ENCODE measurements around the gene LY6G5B.

Gene LY6G5B

GRCh38 chr6:31687321-31687720 lies 17.5 kb downstream of the LY6G5B start:
- Histone ChIP-seq H3K27me3 (ENCODE audit: insufficient read depth, poor library complexity, severe bottlenecking) (no peaks in the 10 kb centered on the region), H3K9me3 (ENCODE audit: severe bottlenecking) (no peaks in the 10 kb centered on the region), H3K4me3 (ENCODE audit: severe bottlenecking) (no peak overlapping the region), H3K36me3 (ENCODE audit: low read depth) (peaks cover 28% of the 10 kb centered on the region), H3K27ac (ENCODE audit: poor library complexity, severe bottlenecking) (no peak overlapping the region), H3K4me1 (ENCODE audit: insufficient read depth, poor library complexity, severe bottlenecking) (no peaks in the 10 kb centered on the region)
- DNase-seq (ENCODE audit: low spot score) (no peak), ATAC-seq (ENCODE audit: low read depth) (no peak)
- TF ChIP-seq, protein P1, sequence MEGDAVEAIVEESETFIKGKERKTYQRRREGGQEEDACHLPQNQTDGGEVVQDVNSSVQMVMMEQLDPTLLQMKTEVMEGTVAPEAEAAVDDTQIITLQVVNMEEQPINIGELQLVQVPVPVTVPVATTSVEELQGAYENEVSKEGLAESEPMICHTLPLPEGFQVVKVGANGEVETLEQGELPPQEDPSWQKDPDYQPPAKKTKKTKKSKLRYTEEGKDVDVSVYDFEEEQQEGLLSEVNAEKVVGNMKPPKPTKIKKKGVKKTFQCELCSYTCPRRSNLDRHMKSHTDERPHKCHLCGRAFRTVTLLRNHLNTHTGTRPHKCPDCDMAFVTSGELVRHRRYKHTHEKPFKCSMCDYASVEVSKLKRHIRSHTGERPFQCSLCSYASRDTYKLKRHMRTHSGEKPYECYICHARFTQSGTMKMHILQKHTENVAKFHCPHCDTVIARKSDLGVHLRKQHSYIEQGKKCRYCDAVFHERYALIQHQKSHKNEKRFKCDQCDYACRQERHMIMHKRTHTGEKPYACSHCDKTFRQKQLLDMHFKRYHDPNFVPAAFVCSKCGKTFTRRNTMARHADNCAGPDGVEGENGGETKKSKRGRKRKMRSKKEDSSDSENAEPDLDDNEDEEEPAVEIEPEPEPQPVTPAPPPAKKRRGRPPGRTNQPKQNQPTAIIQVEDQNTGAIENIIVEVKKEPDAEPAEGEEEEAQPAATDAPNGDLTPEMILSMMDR (IDR thresholded peaks at IDR 0.05; ENCODE audit: poor library complexity, severe bottlenecking) = no peak

GRCh38 chr6:31687860-31688693 lies 18.3 kb downstream of the LY6G5B start:
- ATAC-seq (ENCODE audit: low read depth) = no peak

DNA sequence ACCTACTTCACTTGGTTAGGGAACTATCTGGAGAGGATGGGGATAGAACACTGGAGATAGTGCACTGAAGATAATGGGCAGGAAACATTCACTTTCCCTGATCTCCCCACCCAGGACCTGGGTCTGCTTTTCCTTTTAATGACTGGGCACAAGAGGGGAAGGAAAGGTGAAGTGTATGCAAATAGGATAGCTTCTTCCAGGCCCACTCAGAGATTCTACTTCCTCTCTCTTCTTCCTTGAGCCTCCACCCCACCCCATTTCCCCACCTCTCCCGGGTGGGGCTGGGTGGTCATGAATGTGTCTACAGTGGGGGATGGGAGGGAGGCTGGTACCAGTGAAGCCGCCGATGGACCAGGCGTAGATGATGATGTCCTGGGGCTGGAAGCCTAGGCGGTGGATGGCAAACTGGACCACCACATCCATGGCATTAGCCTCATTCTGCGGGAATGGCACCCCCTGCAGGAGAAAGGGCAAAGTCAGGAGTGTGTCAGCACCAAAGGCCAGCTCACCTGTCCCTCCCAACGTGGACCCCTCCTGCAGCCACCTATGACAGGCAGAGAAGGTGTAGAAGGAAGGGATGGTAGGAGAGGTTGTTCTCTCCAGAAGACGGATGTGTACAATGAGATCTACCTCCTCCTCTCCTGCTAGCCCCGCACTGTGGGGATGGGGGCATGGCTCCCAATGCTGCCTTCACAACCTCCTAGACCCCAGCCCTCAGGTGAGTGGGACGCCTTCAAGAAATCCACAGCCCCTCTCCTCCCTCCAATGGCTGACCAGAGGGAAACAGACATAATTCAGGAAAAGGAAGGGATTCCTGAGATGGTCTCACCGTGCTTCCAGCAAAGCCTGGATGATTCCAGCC lies 19.7 kb downstream of the LY6G5B start:
- DNase-seq (ENCODE audit: low spot score) = no peak
- no peaks in the 10 kb centered on the region for H3K9me3 ChIP-seq (ENCODE audit: severe bottlenecking)
- ATAC-seq (ENCODE audit: low read depth) = no peak
- no peaks in the 10 kb centered on the region for H3K4me1 ChIP-seq (ENCODE audit: insufficient read depth, poor library complexity, severe bottlenecking)
- H3K27me3 ChIP-seq (ENCODE audit: insufficient read depth, poor library complexity, severe bottlenecking) = no peaks in the 10 kb centered on the region
- no peak overlapping the region for H3K4me3 ChIP-seq (ENCODE audit: severe bottlenecking)
- TF ChIP-seq, protein P1 (IDR thresholded peaks at IDR 0.05; ENCODE audit: poor library complexity, severe bottlenecking) = peak; percentile 23
- H3K36me3 ChIP-seq (ENCODE audit: low read depth) = peaks cover 31% of the 10 kb centered on the region
- H3K27ac ChIP-seq (ENCODE audit: poor library complexity, severe bottlenecking) = no peak overlapping the region

More at GRCh38 chr6:31687860-31688693, 18.3 kb downstream of the LY6G5B start:
- TF ChIP-seq, protein P1 (IDR thresholded peaks at IDR 0.05; ENCODE audit: poor library complexity, severe bottlenecking) = no peak
- Histone ChIP-seq H3K4me3 (ENCODE audit: severe bottlenecking) (no peak overlapping the region), H3K36me3 (ENCODE audit: low read depth) (peaks cover 31% of the 10 kb centered on the region), H3K27ac (ENCODE audit: poor library complexity, severe bottlenecking) (no peak overlapping the region), H3K4me1 (ENCODE audit: insufficient read depth, poor library complexity, severe bottlenecking) (no peaks in the 10 kb centered on the region), H3K27me3 (ENCODE audit: insufficient read depth, poor library complexity, severe bottlenecking) (no peaks in the 10 kb centered on the region), H3K9me3 (ENCODE audit: severe bottlenecking) (no peaks in the 10 kb centered on the region)
- DNase-seq (ENCODE audit: low spot score) = no peak

DNA sequence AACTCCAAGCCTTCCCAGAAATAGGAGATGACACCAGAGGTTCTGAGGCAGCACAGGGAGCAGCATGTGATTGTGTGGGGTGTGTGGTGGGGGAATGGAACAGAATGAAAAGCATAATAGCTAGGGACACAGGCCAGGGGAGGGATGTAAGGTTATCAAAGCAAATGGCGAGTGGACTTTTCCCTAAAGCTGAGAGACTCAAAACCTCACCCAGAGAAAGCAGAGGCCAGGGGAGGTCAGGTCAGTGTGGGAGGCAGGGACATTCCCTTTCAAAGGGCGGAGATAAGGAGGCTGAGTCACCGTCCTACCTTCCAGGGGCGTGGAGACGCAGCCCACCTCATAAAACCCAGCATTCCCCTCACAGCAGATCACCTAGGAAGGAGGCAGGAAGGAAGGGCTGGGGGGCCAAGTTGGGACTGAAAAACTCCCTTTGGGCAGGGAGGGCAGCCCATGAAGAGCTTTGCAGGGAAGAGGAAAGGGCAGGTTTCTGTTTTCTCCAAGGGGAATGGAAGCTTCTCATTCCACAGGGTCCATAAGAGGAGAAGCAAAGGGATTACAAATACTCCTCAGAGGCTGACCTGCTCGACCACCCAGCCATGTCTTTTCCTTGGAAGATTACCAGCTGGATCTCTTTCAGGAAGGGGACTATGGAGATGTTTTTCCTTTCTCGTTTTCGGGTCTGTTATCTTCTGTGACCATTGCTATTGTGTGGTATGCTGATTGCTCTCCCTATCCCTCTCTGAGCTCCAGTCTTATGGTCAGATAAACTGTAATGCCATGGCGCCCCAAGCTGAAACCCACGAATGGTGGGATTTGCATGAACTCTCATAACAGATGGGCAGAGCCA lies 20.7 kb downstream of the LY6G5B start:
- peaks cover 38% of the 10 kb centered on the region for H3K36me3 ChIP-seq (ENCODE audit: low read depth)

More for the DNA sequence above, 20.7 kb downstream of the LY6G5B start:
- H3K4me1 ChIP-seq (ENCODE audit: insufficient read depth, poor library complexity, severe bottlenecking) = no peaks in the 10 kb centered on the region
- H3K27me3 ChIP-seq (ENCODE audit: insufficient read depth, poor library complexity, severe bottlenecking) = no peaks in the 10 kb centered on the region
- TF ChIP-seq, protein P1 (IDR thresholded peaks at IDR 0.05; ENCODE audit: poor library complexity, severe bottlenecking) = no peak
- DNase-seq (ENCODE audit: low spot score) (no peak), ATAC-seq (ENCODE audit: low read depth) (no peak)
- no peak overlapping the region for H3K27ac ChIP-seq (ENCODE audit: poor library complexity, severe bottlenecking)
- no peaks in the 10 kb centered on the region for H3K9me3 ChIP-seq (ENCODE audit: severe bottlenecking)
- H3K4me3 ChIP-seq (ENCODE audit: severe bottlenecking) = no peak overlapping the region

All from RWPE2 (cell line).